Esophagus (tissue), 2 donors: Measurements from ENCODE around the gene DUOXA2. TPM values are rescaled to one million over a fixed set of nuclear protein-coding genes. Genes with fewer than 3 reads are reported as not detected.
"Not testable (repeated sequence)": the region's sequence is repeated elsewhere in the genome, so short reads cannot be mapped to it uniquely, and the experiment has no call there.

Experiments
- H3K27ac ChIP-seq, 2 donors: one replicate each; pipeline ENCODE4 v1.5.1; 2013; ENCODE audit warnings: low read depth in 2 of 2, mild to moderate bottlenecking in 2 of 2, inconsistent platforms in 1 of 2, low read length in 1 of 2, moderate library complexity in 1 of 2
- H3K27me3 ChIP-seq, 2 donors: one replicate each; pipeline ENCODE4 v1.6.1; 2013; ENCODE audit warnings: low read length in 2 of 2, control low read depth in 1 of 2, mild to moderate bottlenecking in 1 of 2; ENCODE audit not compliant: insufficient read depth in 2 of 2, control insufficient read depth in 1 of 2
- H3K36me3 ChIP-seq, 2 donors: one replicate each; pipeline ENCODE4 v1.6.1; 2013; ENCODE audit warnings: low read length in 1 of 2; ENCODE audit not compliant: control insufficient read depth in 2 of 2, insufficient read depth in 2 of 2
- H3K4me1 ChIP-seq, 2 donors: one replicate each; pipeline ENCODE4 v1.6.1; 2013; ENCODE audit warnings: low read length in 1 of 2; ENCODE audit not compliant: control insufficient read depth in 2 of 2, insufficient read depth in 2 of 2
- H3K4me3 ChIP-seq, 2 donors: one replicate each; pipeline ENCODE4 v1.5.1; 2013; ENCODE audit warnings: low read length in 2 of 2, mild to moderate bottlenecking in 2 of 2, low read depth in 1 of 2, moderate library complexity in 1 of 2
- H3K9me3 ChIP-seq, 2 donors: one replicate each; pipeline ENCODE4 v1.6.1; 2013; ENCODE audit warnings: mild to moderate bottlenecking in 2 of 2, low read depth in 1 of 2, low read length in 1 of 2, moderate library complexity in 1 of 2; ENCODE audit not compliant: control insufficient read depth in 2 of 2, insufficient read depth in 1 of 2
- WGBS, 2 donors: extraction: QIAGEN DNeasy Blood & Tissue Kit; methylation state at CpG; one replicate each; pipeline ENCODE4 v1.1.7; 2013; 5-methylcytosine and 5-hydroxymethylcytosine counted together
- polyA plus RNA-seq, 2 donors: library from polyadenylated mRNA; stranded (reverse); fragments of 200-250 nt; gene quantifications; one replicate each; pipeline ENCODE4 v1.2.3, GENCODE V29; 2013
- donor health status: healthy with polysubstance abuse.
- donor health status: Bipolar disorder and iron deficiency.

The DUOXA2 gene
- polyA plus RNA-seq, 2 donors = 8.4 to 39.1 TPM

DNA sequence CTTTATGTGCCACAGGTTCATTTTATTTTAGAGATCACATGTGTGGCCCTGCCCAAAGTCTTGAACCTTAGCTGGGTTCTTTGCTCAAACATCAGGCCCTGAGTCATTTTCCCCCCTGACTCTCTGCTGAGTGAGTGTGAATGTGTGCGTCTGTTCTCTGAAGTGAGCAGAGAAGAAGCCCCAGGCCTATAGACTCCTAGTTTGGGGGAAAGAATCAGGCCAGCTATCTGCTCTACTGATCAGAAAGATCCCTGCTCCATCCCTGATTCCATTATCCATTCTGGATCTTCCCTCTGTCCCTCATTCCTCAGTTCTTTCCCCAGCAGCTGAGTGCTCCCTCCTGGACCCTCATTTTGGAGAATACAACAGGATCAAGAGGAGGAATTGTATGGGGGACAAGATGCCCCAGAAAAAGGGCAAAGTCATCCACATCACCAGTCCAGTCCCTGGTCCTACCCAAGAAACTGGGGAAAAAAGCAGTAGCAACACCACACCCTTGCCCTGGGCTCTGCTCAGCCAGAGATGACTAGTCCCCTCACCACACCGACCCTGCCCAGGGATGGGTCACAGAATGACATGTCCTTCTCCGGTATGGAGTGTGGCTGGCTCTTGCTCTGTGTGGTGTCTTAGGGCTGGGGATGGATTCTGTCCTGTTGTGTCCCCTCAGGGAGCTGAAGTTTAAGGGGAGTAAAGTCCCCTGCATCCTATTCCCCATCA is 18.9 kb downstream of the DUOXA2 start:
- 52 to 65% methylated on average over 3 of the region's 3 CpGs for WGBS, 2 donors
- H3K4me1 ChIP-seq = peaks cover 6 to 12% of the 10 kb centered on the region in 2 donors
- no peaks in the 10 kb centered on the region for H3K27me3 ChIP-seq
- no peak overlapping the region for H3K27ac ChIP-seq
- H3K36me3 ChIP-seq = peaks cover 0 to 18% of the 10 kb centered on the region in 2 donors
- H3K9me3 ChIP-seq = no peaks in the 10 kb centered on the region
- H3K4me3 ChIP-seq = no peak overlapping the region

DNA sequence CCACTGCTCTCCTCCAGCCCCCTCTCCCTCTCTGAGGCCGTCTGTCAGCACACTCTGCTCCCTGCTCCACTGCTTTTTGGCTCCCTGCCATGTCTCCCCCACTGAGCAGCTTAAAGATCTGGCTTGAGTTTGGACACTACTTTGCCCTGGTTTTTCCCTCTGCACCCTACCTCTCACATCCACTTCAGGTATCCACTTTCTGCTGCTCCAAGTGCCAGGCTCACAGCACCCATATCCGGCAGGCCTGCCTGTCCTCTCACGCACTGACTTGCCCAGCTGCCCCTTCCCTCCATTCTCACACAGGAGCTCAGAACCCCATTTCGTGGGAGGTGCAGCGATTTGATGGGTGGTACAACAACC is 19.4 kb downstream of the DUOXA2 start:
- H3K27me3 ChIP-seq = no peaks in the 10 kb centered on the region
- no peak overlapping the region for H3K27ac ChIP-seq
- H3K4me1 ChIP-seq = peaks cover 6 to 12% of the 10 kb centered on the region in 2 donors
- 50 to 51% methylated on average over 5 of the region's 5 CpGs for WGBS, 2 donors
- H3K36me3 ChIP-seq = peaks cover 0 to 21% of the 10 kb centered on the region in 2 donors
- no peak overlapping the region for H3K4me3 ChIP-seq
- H3K9me3 ChIP-seq = no peaks in the 10 kb centered on the region

DNA sequence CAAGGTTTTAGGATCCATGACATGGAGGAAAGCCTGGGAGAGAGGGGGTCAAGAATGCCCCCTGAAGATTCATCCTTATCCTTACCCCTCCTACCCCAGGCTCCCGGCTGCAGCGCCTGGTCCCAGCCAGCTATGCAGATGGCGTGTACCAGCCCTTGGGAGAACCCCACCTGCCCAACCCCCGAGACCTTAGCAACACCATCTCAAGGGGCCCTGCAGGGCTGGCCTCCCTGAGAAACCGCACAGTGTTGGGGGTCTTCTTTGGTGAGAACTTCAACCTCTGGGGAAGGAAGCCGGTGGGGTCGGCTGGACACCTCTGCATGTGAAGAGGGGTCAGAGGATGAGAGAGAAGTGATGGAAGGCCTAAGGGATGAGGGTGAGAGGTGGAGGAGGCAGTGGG is 19.9 kb downstream of the DUOXA2 start:
- H3K27ac ChIP-seq = no peak overlapping the region
- peaks cover 0 to 25% of the 10 kb centered on the region in 2 donors for H3K36me3 ChIP-seq
- no peaks in the 10 kb centered on the region for H3K9me3 ChIP-seq
- peaks cover 6 to 12% of the 10 kb centered on the region in 2 donors for H3K4me1 ChIP-seq
- no peaks in the 10 kb centered on the region for H3K27me3 ChIP-seq
- 94% methylated on average over 7 of the region's 7 CpGs for whole genome bisulfite sequencing, 2 donors
- no peak overlapping the region for H3K4me3 ChIP-seq

DNA sequence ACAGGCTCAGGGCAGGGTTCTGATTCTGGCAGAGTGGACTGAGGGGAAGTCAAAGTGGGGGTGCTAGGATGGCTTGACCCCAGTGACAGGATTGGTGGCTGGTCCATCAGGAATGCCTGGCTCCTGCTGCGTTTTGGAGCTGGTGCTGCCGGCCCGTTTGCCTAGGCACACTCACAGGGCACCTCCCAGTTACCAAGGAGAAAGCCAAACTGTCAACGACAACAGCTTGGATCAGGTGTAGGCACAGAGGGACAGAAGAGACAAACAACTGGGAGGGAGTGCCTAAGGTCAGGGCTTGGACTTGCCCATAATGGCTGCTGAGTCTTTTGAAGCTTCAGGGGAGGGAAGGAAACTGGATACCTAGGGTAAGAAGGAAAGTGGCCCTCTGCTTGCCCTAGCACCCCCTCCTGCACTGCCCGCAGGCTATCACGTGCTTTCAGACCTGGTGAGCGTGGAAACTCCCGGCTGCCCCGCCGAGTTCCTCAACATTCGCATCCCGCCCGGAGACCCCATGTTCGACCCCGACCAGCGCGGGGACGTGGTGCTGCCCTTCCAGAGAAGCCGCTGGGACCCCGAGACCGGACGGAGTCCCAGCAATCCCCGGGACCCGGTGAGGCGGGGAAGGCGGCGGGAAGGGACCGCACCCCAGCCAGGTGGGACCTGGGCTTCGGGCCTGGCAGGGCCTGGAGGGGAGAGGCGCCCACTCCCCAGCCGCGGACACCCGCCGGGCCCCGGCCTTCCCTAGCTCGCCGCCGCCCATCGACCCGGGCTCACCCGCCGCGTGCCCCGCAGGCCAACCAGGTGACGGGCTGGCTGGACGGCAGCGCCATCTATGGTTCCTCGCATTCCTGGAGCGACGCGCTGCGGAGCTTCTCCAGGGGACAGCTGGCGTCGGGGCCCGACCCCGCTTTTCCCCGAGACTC is 20.8 kb downstream of the DUOXA2 start:
- whole genome bisulfite sequencing, 2 donors = 23 to 41% methylated on average over 42 to 57 of the region's 57 CpGs
- peaks cover 0 to 34% of the 10 kb centered on the region in 2 donors for H3K36me3 ChIP-seq
- no peaks in the 10 kb centered on the region for H3K9me3 ChIP-seq
- peak overlapping the region in 1 of 2 donors; percentile 47 for H3K27ac ChIP-seq
- peaks cover 6 to 12% of the 10 kb centered on the region in 2 donors for H3K4me1 ChIP-seq
- H3K27me3 ChIP-seq = no peaks in the 10 kb centered on the region
- no peak overlapping the region for H3K4me3 ChIP-seq

DNA sequence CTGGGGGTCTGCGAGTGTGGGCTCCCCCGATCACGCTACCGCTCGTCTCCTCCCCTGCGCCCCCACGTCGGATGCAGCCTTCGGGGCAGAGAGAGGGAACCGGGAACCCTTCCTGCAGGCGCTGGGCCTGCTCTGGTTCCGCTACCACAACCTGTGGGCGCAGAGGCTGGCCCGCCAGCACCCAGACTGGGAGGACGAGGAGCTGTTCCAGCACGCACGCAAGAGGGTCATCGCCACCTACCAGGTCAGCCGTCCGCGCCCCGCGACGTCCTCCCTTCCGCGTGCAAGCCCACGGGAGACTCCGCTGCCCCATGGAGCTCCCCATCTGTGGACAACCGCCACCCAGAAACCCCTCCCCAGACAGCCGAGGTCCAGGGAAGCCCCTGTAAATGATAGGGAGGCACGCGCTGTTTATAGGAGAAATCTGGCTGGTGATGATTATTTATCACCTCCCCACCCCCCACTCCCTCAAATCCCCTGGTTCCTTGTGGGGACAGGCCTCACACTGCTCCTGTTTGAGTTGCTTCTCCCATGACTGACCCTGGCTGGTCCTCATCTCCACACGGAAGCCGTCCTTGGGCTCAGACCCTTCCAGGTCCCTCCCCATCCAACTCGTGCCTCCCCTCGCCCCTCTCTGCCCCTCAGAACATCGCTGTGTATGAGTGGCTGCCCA is 21.7 kb downstream of the DUOXA2 start:
- not testable (repeated sequence) for H3K9me3 ChIP-seq, H3K27ac ChIP-seq, H3K4me3 ChIP-seq, H3K27me3 ChIP-seq
- Histone ChIP-seq H3K4me1 (peaks cover 6 to 12% of the 10 kb centered on the region in 2 donors), H3K36me3 (peaks cover 2 to 36% of the 10 kb centered on the region in 2 donors)
- 44 to 51% methylated on average over 8 to 9 of the region's 37 CpGs for WGBS, 2 donors

DNA sequence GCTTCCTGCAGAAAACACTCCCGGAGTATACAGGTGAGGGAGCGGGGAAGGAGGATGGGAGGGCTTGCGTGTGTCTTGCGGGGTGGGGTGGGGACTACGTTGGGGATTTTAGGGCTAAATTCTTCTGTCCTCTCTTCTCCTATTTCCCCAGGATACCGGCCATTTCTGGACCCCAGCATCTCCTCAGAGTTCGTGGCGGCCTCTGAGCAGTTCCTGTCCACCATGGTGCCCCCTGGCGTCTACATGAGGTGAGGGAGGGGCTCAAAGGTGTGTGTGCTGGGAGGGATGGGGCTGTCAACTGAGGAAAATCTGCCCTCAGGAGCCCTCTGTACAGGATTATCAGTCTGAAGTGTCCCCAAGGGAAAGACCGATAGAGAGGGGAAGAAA is 22.2 kb downstream of the DUOXA2 start:
- no peak overlapping the region for H3K4me3 ChIP-seq
- WGBS, 2 donors = 41 to 50% methylated on average over 10 of the region's 10 CpGs
- no peaks in the 10 kb centered on the region for H3K27me3 ChIP-seq
- peaks cover 4 to 42% of the 10 kb centered on the region in 2 donors for H3K36me3 ChIP-seq
- H3K27ac ChIP-seq = no peak overlapping the region
- H3K4me1 ChIP-seq = peaks cover 6 to 12% of the 10 kb centered on the region in 2 donors
- H3K9me3 ChIP-seq = no peaks in the 10 kb centered on the region

DNA sequence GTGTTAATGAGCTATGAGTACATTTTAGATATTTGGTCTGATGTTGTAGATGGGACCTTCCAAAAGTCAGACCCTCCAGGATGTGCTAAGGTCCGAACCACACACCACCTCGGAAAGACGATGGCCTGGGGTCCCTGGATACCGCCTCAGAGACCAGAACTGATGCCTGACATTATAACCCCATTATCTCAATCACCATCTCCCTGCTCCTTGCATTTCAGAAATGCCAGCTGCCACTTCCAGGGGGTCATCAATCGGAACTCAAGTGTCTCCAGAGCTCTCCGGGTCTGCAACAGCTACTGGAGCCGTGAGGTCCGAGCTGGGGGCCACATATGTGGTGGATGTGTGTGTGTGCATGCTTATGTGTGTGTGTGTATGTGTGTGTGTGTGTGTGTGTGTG is 23.6 kb downstream of the DUOXA2 start:
- 84 to 86% methylated on average over 8 of the region's 8 CpGs for WGBS, 2 donors
- Histone ChIP-seq H3K36me3 (peaks cover 4 to 51% of the 10 kb centered on the region in 2 donors), H3K9me3 (no peaks in the 10 kb centered on the region), H3K27ac (no peak overlapping the region), H3K4me3 (no peak overlapping the region), H3K27me3 (no peaks in the 10 kb centered on the region), H3K4me1 (peaks cover 6 to 12% of the 10 kb centered on the region in 2 donors)

DNA sequence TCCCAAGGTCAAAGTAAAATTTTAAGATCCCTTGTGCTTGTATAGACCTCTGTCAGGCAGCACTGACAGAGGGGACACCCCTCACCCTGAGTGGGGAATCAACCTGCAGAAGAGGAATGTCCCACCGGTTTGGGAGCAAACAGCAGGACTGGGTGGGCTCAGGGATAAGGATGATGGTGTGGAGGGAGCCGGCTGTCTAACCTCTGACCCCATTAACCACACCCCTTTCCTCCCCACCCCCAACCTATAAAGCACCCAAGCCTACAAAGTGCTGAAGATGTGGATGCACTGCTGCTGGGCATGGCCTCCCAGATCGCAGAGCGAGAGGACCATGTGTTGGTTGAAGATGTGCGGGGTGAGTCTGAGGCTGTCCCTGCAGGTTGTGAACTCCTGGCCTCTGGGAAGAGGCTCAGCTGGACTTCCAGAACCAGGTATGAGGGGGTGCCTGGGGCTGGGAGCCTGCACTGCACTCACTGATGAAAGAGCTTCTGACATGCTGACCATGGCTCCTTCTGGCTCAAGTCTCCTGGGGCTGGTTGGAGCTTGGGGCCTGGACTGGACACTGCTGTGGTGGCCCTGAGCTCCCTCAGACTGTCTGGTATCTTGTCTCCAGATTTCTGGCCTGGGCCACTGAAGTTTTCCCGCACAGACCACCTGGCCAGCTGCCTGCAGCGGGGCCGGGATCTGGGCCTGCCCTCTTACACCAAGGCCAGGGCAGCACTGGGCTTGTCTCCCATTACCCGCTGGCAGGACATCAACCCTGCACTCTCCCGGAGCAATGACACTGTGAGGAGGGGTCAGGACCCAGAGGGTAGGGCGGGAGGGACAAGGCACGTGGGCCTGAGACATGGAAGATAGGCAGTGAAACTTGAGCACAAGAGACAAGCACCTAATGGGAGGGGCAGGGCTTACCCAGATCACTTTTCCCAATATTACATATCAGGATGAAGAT is 25.0 kb downstream of the DUOXA2 start:
- Histone ChIP-seq H3K27me3 (no peaks in the 10 kb centered on the region), H3K4me3 (no peak overlapping the region), H3K36me3 (peaks cover 7 to 56% of the 10 kb centered on the region in 2 donors), H3K4me1 (peaks cover 0 to 6% of the 10 kb centered on the region in 2 donors), H3K27ac (no peak overlapping the region), H3K9me3 (no peaks in the 10 kb centered on the region)
- WGBS, 2 donors = 72 to 74% methylated on average over 12 of the region's 12 CpGs
